GM19438 (cell line): ENCODE results near the gene ARMC6.

Experiments used
- ATAC-seq: cut with Tn5 transposase; IDR thresholded peaks from one replicate; pipeline ENCODE4 v1.9.1; 2021; ENCODE audit warnings: low read depth; ENCODE audit not compliant: unreplicated experiment

Gene ARMC6

GRCh38 chr19:19053508-19054314 lies 20.3 kb downstream of the ARMC6 start:
- no peak for ATAC-seq

DNA sequence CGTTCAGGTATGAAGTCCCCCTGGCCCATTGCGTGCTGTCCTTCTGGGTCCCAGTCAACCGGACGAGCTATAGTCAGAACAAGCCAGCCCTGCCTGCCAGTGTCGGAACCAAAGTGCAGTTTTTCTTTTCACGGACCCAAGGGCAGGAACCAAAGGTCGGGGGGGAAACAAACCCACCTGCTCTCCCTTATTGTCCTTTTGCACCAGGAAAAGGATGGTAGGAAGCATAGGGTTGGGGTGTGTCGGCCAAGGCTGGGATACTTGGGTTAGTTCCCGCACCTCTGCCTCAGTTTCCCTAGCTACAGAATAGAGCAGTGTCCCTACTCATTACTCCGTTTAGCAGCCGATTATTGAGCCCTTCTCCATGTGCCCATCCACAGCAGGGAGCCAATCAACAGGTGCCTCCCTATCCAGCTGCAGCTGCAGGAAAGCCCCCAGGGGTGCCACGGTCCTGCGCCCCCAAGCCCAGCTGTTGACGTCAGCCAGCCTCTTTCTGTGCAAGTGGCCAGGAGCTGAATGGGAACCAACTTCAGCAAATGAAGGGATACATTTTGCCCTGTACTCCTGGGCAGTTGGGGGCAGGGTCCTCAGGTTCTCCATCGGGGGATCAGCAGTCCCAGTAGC lies 21.0 kb downstream of the ARMC6 start:
- no peak for ATAC-seq

DNA sequence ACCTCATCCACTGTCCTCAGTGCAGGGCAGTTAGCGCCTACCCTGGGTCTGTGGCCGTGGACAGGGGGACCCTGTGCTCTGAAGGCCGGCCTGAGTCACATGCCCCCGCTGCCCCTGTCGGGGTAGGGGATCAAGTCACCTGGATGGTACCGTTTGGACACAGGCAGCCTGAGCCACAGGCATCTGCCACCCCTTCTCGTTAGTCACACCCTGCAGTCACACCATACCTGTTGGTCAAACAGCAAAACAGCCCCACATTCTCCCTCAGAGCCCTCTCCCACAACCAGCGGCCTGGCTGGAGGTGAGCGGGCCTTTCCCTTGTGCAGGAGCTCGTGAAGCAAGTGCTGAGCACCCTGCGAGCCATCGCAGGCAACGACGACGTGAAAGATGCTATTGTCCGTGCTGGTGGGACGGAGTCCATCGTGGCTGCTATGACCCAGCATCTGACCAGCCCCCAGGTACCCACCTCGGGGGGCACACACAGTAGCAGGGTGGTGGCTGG lies 21.6 kb downstream of the ARMC6 start:
- ATAC-seq = no peak

DNA sequence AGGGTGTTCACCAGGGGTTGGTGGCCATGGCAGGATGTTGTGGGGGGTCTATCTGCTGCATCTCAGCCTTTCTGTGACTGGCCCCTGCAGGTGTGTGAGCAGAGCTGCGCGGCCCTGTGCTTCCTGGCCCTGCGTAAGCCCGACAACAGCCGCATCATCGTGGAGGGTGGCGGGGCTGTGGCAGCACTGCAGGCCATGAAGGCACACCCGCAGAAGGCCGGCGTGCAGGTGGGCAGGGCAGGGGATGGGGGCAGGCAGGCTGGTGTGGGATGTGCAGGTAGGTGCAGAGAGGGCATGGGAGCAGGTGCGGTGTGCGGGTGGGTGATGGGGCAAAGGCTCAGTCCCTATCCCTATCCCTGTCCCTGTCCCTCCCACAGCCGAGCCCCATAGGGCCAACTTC lies 22.3 kb downstream of the ARMC6 start:
- ATAC-seq = no peak

- ATAC-seq = no peak
Observed at GRCh38 chr19:19056636-19057275, 23.4 kb downstream of the ARMC6 start.

DNA sequence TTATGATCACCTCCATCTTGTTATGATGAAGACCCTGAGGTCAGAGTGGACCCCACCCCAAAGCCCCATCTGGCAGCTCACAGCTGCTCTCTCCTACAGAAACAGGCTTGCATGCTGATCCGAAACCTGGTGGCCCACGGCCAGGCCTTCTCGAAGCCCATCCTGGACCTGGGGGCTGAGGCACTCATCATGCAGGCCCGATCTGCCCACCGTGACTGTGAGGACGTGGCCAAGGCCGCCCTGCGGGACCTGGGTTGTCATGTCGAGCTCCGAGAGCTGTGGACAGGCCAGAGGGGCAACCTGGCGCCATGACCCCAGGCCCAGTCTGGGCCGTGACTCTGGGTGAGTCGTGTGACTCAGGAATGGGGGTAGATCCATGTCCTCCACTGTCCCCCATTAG lies 23.9 kb downstream of the ARMC6 start:
- no peak for ATAC-seq

- no peak for ATAC-seq
Observed at GRCh38 chr19:19057720-19058119, 24.3 kb downstream of the ARMC6 start.

DNA sequence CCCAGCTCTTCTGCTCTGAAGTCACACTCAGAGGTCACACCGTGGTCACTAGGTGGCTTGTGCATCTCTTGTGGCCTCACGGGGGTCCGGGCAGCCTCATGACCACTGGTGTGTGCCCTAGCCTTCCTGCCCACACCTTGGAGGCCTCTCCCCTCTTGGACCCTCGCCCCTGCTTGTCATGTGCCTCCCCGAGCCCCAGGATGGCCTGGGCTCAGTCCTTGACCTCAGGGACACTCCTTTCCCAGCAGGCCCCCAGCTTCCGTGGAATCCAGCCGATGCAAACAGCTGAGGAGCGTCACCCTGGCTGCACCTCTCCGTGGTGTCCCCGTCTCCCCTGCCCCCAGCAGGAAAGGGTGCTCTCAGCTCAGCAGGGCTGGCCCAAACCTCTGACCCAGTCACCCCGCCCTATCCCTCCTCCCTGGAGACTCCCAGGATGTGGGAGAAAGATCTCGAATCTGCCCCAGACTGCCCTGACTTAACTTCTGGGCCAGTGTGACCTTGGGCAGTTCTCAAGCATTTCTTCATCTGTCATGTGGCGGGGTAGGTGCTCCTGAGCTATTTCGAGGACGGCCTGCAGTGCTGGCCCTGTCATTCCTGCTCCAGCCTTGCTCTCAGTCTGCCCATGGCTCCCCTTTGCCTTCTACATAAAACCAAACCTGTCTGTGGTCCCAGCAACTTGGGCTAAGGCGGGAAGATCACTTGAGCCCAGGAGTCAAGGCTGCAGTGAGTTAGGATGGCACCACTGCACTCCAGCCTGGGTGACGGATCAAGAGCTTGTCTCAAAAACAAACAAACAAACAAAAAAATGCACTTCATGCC lies 25.8 kb downstream of the ARMC6 start:
- no peak for ATAC-seq

DNA sequence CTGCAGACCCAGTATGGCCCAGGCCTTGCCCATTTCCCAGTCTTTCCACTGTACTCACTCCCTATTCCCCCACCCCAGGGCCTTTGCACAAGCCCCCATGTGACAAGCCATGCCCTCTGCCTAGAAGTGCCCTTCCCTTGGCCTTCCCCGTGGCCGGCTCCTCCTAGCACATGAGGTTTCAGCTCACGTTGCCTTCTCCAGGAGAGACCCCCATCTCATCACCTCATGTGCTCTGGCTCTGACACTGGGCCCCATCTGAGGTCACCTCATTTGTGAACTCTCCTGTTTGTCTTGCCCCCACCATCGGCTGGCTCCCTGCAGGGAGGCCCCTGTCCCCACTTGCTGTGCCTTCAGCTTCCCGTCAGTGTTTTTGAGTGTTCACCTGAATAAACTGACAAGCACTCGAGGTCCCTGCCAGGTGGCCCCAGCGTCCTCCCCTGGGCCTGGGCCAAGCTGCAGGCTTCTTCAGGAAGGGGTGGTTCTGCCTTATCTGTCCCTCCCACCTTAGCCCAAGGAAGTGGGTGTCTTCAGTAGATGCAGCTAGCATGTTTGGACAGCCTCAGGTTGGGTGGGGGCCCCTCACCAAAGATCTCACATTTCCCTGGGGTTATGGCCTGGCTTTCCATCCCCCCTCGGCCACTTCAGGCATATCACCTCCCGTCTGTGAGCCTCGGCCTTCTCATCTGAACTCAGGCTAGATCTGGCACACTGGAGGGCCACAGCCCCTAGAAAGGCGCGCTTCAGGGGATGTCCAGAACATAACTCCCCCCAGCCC lies 26.6 kb downstream of the ARMC6 start:
- ATAC-seq = no peak

GRCh38 chr19:19061506-19061905 lies 28.1 kb downstream of the ARMC6 start:
- ATAC-seq = no peak

GRCh38 chr19:19062454-19063182 lies 29.2 kb downstream of the ARMC6 start:
- ATAC-seq = no peak

DNA sequence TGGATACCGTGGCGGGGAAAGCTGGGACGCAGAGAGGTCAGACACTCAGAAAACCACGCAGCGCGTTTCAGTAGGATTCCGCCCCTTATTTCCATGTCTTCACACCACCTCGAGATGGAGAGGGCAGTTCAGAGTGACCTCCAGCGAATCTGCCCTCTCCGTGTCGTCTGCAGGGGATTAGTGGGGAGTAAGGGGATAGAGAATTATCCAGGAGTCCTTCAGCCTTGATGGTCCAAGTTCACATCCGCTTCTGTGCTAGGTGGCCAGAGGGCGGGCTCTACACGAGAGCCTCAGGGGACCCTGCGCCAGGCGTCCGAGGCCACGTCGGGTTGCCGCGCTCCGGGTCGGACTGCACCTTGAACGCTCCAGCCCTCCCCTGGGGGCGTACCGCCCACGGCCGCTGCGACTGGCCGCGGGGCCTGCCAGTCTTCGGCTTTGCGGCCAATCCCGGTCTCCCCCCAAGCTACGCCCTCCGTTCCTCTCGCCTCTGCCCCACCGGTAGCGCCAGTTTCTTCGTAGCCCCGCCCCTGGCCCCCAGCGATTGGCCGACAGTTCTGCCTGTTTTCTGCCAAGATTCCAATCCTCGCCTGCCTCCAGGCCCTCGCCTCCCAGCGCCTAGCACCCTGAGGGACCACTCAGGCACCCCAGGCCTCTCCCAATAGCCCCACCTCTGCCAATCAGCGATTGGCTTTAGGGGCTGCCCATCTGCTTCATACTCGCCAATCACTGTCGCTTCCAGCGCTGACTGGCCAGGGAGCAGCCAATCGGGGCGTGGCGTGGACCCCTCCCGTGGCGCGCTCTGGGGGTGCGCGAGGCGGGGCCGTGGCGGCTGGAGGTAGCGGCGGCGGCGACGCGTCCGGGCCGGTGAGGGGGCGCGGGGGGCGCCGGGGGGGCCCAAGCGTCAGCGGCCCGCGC lies 30.0 kb downstream of the ARMC6 start, which contains the start of gene SLC25A42:
SLC25A42 (plus strand) TSS at position 812 of the 915 bp plus-strand sequence. CDS start 32,131 bp downstream, outside the sequence.
- peak; percentile 94 for ATAC-seq

DNA sequence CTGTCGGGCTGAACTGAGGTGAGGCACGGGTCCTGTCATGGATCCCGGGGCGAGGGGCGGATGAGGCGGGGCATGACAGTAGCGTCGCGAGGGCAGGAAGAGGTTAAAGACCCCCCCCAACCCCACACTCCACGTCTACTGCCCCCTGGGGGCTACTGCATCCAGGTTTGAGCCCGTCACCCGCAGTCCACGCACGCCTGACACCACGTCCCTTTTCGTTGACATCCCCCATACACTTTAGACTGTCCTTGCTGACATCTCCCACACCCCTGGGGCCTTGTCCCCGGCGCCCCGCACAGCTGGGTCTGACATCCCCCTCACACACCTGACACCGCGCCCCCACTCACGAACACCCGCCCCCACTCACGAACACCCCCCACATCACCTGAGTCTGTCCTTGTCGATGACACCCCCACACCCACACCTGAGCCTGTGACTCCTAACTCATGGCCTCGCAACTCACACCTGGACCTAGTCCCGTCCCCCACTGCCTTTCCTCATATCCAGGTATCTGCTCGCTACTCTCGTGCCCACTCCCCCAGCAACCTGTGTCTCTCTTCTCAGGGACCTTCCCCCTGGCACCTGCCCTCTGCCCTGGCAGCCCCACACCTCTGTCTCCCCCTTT lies 30.8 kb downstream of the ARMC6 start:
- ATAC-seq = no peak

DNA sequence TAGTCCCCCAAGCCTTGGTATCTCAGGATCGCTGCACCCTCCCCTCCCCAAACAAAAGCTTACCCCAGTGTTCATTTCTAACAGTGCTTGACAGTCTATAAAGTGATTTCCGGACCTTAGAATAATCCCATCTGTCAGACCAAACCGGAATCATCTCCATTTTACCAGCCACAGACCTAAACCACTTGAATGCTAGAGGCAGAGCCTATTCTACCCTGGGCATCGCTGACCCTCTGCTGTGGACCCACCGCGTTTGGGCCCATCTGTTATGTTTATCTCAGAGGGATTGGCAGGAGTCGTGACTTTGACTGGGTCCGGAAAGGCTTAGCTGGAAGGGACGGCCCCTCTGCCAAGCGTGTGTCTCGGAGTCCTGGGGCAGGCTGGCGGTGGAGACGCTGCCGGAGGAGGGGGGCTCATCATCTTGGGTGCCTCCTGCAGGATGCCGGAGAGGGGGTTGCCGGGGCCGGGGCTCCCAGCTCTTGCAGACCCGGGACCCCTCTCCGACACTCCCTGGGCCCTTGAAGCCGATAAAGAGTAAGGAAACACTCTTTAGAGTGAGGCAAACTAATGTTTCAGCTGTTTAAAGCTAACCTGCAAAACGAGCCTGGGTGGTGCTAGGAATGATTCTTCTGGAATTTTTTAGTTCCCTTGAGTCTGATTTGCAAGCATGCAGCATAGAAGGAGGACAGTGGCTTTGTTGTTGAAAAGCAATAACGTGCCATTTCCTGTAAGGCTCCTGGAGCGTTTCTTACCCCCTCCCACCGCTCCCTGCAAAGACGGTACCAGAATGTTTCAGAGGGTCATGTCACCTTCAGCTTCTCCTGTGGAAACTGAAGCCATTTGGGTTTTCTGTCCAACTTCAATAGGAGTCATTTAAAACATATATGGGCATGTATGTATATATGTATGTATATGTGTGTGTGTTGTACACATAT lies 31.7 kb downstream of the ARMC6 start:
- no peak for ATAC-seq

GRCh38 chr19:19067276-19068072 lies 34.1 kb downstream of the ARMC6 start:
- no peak for ATAC-seq
